Measurements from ENCODE around the gene UBE3A. TPM values are rescaled to one million over a fixed set of nuclear protein-coding genes. Genes with fewer than 3 reads are reported as not detected.

UBE3A gene
- total RNA-seq, 1 experiment from 2014 or later = 104 TPM

GRCh38 chr15:25407950-25408349 is 30.9 kb downstream of the UBE3A start:
- intact Hi-C loops (cut with micrococcal nuclease) = no loop called here
- CTCF ChIA-PET = no interaction called here
- no TSS peak for BruUV-seq (replicated peaks)

More at GRCh38 chr15:25407950-25408349, 30.9 kb downstream of the UBE3A start:
- Histone ChIP-seq H3K4me2 (ENCODE audit: low read length) (no peak overlapping the region), H3K4me3 (replicated peaks in 1 of 2; ENCODE audit: low read depth in 1 of 2, low read length in 2 of 2) (no peak overlapping the region), H3K36me3 (ENCODE audit: control insufficient read depth in 1 of 2, insufficient read depth in 2 of 2, low read length in 2 of 2) (peaks cover 0 to 15% of the 10 kb centered on the region in 2 experiments; a peak in 2 of 4 replicates), H3K27ac (ENCODE audit: low read depth, low read length) (no peak overlapping the region), H2AFZ (ENCODE audit: low read depth, low read length, poor library complexity, severe bottlenecking) (no peak overlapping the region), H3K9ac (ENCODE audit: low read length) (no peak overlapping the region), H3K4me1 (ENCODE audit: control insufficient read depth in 1 of 2, insufficient read depth in 2 of 2, low read length in 2 of 2) (no peaks in the 10 kb centered on the region), H4K20me1 (ENCODE audit: insufficient read depth) (peaks cover 20% of the 10 kb centered on the region; the same call in 1 of the 2 replicates), H3K9me2 (ENCODE audit: insufficient read depth) (no peaks in the 10 kb centered on the region), H3K79me2 (ENCODE audit: insufficient read depth, low read length) (peaks cover 99% of the 10 kb centered on the region), H3K9me3 (ENCODE audit: control insufficient read depth in 1 of 2, insufficient read depth in 1 of 2, low read depth in 1 of 2, low read length in 2 of 2) (no peaks in the 10 kb centered on the region), H3K27me3 (ENCODE audit: insufficient read depth, low read length) (no peaks in the 10 kb centered on the region)
- ATAC-seq = no peak
- ChIA-PET POLR2A (no interaction called here), RAD21 (ENCODE audit: low non-redundant PET in 1 of 2, low total read pairs in 2 of 2, uncharacterized antibody in 2 of 2, unreplicated experiment in 2 of 2) (no interaction called here)
- no peak for DNase-seq (ENCODE audit: low read depth, low spot score)
- no peak for TF ChIP-seq FOSL1 (IDR thresholded peaks at IDR 0.05; ENCODE audit: low read depth)
- TF ChIP-seq EGR1 (IDR thresholded peaks at IDR 0.05; ENCODE audit: low read depth) = no peak
- no peak for TF ChIP-seq RAD21 (IDR thresholded peaks at IDR 0.05; ENCODE audit: low read depth)
- no peak for TF ChIP-seq ZFX (IDR thresholded peaks at IDR 0.05)
- no peak for TF ChIP-seq POLR2A (IDR thresholded peaks at IDR 0.05; ENCODE audit: borderline replicate concordance, extremely low read depth, insufficient read depth, insufficient read length)
- TF ChIP-seq, protein P1, sequence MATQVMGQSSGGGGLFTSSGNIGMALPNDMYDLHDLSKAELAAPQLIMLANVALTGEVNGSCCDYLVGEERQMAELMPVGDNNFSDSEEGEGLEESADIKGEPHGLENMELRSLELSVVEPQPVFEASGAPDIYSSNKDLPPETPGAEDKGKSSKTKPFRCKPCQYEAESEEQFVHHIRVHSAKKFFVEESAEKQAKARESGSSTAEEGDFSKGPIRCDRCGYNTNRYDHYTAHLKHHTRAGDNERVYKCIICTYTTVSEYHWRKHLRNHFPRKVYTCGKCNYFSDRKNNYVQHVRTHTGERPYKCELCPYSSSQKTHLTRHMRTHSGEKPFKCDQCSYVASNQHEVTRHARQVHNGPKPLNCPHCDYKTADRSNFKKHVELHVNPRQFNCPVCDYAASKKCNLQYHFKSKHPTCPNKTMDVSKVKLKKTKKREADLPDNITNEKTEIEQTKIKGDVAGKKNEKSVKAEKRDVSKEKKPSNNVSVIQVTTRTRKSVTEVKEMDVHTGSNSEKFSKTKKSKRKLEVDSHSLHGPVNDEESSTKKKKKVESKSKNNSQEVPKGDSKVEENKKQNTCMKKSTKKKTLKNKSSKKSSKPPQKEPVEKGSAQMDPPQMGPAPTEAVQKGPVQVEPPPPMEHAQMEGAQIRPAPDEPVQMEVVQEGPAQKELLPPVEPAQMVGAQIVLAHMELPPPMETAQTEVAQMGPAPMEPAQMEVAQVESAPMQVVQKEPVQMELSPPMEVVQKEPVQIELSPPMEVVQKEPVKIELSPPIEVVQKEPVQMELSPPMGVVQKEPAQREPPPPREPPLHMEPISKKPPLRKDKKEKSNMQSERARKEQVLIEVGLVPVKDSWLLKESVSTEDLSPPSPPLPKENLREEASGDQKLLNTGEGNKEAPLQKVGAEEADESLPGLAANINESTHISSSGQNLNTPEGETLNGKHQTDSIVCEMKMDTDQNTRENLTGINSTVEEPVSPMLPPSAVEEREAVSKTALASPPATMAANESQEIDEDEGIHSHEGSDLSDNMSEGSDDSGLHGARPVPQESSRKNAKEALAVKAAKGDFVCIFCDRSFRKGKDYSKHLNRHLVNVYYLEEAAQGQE (IDR thresholded peaks at IDR 0.05; ENCODE audit: low read depth) = no peak
- no peak for TF ChIP-seq YY1 (IDR thresholded peaks at IDR 0.05; ENCODE audit: extremely low read depth, insufficient replicate concordance, low read depth, low read length)
- TF ChIP-seq EZH2phosphoT487 (IDR thresholded peaks at IDR 0.05; ENCODE audit: borderline replicate concordance) = no peak
- no peak for TF ChIP-seq JUND (IDR thresholded peaks at IDR 0.05)
- no peak for TF ChIP-seq SRF (IDR thresholded peaks at IDR 0.05; ENCODE audit: low read depth)
- no peak for TF ChIP-seq CEBPB (IDR thresholded peaks at IDR 0.05; ENCODE audit: low read depth)
- TF ChIP-seq SIN3A (IDR thresholded peaks at IDR 0.05; ENCODE audit: low read depth) = no peak
- TF ChIP-seq, protein P2, sequence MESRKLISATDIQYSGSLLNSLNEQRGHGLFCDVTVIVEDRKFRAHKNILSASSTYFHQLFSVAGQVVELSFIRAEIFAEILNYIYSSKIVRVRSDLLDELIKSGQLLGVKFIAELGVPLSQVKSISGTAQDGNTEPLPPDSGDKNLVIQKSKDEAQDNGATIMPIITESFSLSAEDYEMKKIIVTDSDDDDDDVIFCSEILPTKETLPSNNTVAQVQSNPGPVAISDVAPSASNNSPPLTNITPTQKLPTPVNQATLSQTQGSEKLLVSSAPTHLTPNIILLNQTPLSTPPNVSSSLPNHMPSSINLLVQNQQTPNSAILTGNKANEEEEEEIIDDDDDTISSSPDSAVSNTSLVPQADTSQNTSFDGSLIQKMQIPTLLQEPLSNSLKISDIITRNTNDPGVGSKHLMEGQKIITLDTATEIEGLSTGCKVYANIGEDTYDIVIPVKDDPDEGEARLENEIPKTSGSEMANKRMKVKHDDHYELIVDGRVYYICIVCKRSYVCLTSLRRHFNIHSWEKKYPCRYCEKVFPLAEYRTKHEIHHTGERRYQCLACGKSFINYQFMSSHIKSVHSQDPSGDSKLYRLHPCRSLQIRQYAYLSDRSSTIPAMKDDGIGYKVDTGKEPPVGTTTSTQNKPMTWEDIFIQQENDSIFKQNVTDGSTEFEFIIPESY (IDR thresholded peaks at IDR 0.05; ENCODE audit: extremely low read depth, insufficient replicate concordance, low read length) = no peak
- TF ChIP-seq, protein P3, sequence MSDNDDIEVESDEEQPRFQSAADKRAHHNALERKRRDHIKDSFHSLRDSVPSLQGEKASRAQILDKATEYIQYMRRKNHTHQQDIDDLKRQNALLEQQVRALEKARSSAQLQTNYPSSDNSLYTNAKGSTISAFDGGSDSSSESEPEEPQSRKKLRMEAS (IDR thresholded peaks at IDR 0.05) = no peak
